CD4-positive, alpha-beta T cell treated with Interleukin-15 for 4 hours (primary cell): ENCODE results near the gene H1-8.

Source experiments
- DNase-seq: peaks from one replicate; pipeline ENCODE4 v3.0.0-alpha.2; 2020; ENCODE audit warnings: low spot score

Gene H1-8

DNA sequence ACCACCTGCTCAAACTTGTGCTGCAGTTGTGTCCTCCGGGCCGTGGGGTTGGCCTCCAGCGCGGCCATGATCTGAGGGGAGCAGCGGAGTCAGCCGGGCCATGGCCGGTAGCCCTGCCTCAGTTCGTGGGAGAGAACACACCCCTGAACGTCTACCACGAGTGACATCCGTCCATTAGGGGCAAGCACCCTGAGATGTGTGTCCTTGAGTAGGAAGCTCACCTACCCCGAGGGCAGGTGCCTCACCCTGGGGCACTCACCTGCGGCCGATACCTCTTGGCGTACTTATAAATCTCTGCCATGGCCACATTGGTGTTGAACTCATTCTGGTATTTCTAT lies 13.4 kb downstream of the H1-8 start:
- DNase-seq: no peak

DNA sequence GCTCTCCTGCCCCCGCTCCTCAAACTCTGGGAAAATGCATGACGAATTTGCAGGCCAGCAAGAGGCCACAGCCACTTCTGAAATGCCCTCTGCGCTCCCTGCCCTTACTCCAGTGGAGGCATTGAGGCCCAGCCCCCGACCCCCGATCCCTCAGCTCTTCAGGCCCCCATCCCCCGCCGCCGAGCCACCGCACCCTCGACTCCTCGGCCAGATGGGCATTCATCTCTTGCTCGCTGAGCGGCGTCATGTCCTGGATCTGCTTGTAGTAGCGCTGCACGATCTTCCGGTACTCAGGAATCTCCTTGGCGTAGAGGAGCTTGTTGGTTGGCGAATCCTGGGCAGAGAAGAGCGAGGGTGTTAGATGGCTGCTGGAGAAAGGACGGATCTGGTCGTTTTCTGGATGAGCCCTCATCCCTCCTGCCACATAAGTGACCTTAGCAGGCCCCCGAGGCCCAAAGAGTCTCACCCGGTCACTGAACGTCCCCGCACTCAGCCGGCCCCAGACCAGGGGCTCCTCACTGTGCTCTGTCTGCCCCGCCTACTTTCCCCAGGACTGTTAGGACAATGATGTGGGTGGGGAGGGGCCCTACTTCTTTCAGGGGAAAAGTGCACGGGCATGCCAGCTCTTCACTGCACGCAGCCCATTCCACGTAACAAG lies 14.0 kb downstream of the H1-8 start:
- DNase-seq: no peak

DNA sequence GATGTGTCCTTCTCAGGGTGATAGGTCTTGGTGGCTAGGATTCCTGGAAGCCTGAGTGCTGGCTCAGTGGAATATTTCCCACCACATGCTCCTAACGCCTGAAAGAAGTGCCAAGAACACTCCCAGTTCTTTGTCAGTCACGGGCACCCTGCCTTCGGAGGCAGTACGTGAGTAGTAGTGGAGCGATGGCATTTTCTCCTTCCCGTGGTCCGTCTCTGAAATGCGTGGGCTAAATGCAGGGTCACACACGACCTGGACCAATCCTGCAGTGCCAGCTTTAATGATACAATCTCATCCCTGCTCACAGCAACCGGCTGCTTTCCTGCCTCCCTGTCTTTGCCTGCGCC lies 14.5 kb downstream of the H1-8 start:
- no peak for DNase-seq

DNA sequence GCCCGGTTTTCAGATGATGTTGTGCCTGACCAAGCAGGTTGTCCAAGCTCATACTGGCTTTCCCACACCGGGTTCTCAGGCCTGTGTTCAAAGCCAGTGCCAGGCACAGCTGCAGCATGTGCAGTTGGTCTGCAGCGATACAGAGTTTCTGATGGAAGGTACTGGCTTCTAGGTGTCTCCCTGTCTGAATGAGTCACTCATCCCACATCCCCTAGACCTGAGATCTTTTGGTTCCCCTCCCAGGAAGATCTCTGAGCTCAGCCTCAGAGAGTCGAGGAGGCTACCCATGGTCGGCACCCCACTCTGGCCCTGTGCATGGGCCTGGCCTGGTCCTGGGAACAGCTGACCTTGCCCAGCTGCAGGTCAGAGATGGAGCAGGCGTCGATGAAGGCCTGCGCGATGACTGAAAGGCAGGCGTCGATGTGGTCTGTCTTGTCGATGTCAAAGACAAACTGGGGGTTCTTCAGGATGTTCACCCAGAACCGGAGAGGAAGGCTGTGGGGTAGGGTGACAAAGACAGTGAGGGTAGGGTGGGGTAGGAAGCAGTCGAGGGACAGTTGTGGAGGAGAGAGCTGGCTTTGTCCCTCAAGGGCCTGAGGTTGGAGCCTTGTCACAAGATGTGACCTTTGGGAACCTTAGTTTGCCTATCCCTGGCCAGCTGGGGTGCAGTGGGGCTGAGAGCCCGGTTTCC lies 15.3 kb downstream of the H1-8 start:
- no peak for DNase-seq

DNA sequence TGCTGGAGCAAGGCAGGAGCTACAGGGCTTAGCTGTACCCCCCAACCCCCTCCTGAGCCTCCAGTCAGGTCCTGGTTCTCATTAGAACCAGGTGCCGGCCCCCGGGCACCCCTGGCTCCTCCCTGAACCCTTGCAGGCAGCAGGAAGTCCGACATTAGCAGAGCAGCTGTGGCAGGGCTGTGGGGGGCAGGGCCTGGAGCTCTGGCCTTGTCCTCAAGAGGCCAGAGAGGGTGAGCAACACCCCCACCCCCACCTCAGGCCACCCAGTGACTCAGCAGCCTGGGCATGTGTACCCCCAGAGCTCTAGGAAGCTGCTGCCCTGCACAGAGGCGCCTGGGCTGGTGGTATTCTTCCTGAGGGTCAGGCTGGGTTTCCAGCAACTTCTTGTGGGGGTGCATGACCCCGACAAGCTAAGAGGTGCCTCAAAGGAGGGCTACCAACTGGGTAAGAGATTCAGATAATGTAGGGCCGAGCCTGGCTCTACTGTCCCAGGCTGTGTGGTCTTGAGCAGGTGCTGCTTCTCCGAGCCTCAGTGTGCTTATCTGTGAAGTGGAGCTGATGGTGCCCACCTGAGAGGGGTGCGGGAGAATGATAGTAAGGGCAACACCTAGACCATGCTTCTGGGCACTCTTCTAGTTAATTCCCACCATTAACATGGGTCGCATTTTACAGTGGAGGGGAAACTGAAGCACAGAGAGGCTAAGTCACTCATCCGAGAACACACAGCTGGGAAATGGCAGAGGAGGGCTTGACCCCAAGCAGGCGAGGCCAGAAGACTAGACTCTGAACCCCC lies 16.0 kb downstream of the H1-8 start:
- DNase-seq: no peak

DNA sequence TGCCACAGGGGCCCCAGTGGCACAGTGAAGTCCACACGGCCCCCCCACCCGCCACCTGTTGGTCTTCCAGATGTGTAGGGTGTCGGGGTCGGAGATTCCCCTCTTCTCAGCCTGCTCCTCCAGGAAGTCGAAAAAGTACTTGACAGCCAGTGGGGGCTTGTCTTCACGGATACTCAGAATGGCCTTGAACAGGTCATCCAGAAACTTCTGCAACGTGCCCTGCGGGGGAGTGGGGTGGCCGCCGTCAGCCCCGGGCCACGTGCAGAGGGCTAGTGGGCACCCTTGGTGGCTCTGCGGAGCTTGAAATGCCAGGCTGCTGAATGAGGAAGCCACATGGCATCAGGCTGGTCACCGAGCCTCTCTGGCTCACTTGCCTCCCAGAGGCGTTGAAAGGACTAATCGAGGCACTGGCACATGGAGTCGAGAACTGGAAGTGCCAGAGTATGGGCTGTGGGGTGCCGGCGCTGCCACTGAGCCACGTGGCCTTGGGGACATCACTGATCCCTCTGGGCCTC lies 16.6 kb downstream of the H1-8 start:
- DNase-seq: no peak

DNA sequence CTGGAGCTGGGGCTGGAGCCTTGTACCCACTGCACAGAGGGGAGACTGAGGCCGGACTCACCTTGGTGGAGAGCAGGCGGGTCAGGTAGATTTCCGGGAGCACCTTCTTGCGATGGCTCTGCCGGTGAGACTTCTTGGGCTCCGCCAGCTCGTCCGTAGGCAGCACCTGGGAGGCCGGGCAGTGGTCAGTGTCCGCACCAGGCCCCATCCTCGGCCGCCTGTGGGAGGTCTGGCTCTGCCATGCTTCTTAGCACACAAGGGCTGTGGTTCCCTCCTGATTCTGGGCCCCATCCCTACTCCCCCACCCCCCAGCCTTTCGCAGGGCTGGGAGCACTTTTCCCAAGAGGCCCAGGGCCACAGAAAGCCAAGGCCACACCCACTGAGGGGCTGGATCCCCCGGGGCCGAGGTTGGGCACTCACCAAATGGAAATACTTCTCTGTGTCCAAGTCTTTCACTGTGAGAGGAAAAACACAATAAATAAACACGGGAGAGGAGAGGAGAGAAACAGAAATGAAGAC lies 17.4 kb downstream of the H1-8 start:
- DNase-seq: no peak

DNA sequence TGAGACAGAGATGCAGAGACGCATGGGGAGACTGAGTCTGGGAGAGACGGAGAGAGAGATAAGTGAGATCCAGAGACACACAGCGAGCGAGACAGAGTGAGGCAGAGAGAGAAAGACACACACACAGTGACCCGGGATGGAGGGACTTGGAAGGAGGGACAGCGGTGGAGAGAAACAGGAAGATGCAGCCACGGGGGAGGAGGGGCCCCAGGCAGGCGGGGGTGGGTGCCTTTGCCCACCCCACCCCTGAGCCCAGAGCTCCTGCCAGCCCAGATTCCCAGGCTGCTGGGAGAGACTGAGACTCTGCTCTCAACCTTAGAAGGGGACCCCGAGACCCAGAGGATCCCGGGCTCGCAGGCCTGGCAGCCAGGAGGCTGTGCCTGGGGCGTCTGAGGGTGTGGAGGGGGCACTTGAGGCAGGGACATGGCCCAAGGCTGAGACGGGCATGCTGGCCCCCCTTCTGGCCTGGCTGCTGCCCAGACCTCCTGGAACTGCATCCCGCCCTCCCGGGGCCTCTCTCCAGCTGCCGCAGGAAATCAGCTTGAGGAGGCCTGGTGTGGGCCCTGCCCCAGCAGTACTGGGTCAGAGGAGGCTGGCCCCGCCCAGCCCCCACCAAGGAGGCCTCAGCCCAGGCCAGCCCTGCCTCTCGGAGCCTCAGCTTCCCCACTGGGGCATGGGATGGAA lies 18.1 kb downstream of the H1-8 start:
- DNase-seq: no peak

DNA sequence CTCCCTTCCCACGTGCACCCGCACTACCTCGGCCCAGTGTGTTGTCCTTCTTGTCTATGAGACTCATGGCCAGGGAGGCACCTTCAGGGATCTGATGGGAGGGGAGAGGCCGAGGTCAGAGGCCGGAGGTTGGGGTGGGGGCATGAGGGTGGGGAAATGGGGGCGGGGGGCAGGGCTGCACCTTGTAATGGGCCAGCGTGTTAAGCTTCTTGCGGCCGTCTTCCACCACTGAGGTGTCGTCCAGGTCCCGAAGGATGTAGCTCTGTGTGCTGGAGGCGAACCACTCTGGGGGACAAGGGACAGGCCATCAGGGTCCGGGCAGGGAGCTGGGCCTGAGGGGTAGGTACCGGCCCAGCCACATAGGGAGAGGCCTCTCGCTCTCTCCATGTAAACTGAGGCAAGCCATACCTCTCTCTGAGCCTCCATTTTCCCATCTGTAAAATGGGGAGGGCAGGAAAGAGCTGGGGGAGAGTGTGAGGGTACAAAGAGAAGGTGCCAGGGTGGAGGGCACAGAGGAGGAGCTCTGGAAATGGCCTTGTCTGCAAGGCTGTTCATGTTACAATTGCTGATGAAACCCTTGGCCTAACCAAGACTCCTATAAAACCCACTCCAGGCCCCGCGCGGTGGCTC lies 18.8 kb downstream of the H1-8 start:
- DNase-seq: no peak

DNA sequence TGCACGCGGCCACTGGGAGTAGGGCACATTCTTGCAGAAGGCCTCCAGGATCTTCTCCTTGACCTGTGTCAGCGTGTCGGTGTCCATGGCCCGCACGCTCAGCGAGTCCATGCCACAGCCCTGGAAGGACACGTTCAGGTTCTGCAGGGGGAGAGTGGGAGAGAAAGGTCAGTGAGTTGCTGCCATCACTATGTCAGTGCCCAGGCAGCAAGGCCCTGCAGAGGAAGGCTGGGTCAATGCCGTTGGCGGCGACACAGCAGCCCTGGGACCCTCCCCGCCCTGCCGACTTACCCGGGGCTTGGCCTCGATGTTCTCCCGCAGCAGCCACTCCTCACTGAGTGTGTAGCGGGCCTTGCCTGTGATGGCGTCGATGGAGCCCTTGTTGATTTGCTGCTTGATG lies 19.8 kb downstream of the H1-8 start:
- no peak for DNase-seq

DNA sequence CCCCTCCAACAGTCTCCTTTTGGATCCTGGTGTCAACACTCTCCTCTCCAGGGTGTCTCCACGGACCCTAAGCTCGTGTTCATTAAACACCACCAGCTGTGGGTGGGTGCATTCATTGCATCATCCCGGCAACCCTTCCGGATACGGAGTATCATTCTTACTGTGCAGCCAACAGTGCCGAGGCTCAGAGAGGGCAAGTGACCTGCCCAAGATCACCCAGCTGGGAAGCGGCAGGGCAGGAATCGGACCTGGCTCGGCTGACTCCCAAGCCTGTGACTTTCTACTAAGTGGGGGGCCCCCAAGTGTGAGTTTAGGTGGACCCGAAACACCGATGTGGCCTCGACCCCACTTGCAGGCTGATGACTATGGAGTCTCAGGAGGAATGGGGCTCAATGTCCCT lies 20.4 kb downstream of the H1-8 start:
- no peak for DNase-seq

DNA sequence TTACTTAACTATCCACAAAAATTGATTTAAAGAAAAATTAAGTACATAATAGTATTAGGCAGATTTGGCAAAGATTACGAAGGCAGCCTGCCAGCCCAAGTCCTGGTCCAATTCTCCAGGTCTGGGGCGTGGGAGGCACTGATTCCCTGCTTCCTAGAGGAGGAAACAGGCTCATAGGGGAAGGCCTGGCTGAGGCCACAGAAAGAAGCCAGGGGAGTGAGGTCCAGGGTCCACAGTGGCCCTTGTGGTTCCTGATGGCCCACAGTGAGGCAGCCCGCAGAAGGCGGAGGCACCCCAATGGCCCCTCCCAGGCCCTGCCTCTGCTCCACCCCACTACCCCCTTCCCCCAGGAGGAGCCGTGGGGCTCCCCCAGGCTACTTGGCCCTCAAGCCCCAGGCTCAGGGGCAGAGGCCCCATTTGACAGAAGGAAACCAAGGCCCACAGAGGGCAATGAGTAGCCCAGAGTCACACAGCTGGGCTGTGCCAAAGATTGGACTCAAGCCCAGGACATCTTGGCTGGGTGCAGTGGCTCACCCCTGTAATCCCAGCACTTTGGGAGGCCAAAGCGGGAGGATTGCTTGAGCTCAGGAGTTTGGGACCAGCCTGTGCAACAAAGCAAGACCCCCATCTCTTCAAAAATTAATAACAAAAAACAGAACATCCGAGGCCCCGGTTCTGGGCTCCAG lies 21.0 kb downstream of the H1-8 start:
- DNase-seq: no peak

DNA sequence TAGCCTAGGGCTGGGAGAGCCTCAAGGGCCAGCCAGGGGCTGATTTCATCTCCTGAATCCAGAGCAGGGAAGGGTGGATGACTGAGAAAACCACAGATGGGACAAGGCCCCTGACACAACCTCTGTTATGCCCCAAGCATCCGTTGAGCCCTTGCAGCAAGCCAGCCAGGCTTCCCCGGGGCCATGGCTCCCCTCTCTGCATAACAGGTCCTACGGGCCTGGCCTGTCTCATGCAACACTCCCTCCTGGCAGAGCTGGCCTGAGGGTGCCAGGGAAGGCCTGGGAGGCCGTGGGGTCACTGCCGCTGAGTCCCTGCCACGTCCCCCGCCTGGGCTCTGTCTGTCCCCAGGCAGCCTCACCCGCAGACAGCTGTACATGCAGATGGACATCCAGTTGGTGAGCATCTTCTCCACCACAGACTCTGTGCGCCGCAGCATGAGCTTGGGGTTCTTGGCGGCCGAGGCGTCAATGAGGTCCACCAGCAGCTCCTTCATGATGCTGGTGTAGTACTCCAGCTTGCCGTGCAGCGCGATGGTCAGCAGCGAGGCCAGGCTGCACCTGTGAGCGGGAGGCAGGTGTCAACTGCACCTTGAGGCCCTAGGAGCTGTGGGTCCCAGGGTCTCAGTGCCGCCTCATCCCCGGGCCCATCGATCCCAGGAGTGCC lies 22.1 kb downstream of the H1-8 start:
- DNase-seq: no peak

DNA sequence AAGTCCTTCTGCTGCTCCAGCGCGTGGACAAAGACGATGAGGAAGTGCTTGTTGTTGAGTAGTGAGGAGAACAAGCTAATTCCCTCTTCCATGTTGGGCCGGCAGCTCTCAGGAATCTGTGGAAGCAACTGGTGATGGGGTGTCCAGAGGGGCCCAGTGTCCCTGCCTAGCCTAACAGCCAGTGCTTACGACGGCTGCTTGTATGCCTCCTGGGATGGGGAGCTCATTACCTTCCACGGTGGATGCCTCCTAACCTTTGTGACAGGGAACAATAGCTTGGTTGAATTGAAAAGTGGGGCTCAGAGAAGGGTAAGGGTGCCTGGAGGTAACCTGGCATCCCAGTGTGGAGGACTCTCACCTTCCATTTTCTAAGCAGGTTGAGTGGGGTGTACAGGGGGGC lies 22.9 kb downstream of the H1-8 start:
- DNase-seq: no peak

DNA sequence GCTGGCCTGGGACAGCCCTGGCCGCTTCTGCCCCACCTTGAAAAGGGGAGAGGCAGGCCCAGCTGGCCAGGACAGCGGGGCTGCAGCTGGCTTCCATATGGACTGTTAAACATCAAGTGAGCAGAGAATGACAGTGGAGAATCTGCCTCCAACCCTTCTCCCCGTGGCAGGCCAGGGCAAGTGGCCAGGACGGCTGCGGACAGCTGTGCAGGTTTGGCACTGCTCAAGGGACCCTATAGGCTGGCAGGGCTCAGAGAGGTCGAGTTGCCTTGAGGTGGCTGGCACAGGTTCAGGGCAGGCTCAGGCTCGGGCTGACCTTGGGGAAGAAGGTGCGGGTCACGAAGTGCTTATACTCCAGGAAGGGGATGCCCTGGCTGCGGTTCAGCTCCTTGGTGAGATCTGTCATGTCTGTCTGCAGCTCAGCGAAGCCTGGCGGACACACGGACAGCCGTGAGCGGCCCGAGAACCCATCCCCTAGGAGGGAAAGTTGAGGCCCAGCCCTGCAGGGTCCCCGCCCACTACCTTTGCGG lies 24.3 kb downstream of the H1-8 start:
- no peak for DNase-seq

DNA sequence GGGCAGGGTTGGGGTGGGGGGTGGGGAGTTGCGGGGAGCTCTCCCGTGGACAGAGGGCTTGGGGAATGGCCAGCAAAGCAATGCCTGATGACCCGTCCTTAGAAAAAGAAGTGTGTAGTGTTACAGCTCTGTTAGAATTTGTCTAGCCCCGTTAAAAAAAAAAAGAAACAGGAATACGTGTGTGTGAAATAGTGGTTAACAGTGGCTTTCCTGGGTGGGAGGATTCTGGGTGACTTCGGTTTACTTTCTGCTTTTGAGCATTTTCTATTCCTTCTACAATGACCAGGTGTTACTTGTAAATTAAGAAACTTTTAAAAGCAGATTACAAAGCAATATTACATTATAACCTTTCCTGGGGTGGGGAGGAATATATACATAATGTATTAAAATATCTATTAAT lies 25.0 kb downstream of the H1-8 start:
- DNase-seq: no peak

DNA sequence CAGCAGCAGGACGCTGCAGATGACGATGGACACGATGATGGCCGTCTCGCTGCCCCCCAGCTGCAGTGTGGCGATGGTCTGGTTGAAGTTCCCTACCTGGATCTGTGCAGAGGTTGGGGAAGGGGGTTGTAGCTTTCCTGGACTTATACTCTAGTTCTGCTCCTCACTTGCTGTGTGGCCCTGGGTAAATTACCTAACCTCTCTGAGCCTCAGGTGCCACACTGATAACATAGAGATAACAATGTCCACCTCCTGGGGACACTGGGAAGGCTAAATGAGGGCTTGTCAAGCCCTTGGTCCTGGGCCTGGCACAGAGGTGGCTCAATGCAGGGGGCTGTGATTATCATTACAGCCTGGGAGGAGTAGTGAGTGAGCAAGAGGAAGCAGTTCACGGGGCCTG lies 26.9 kb downstream of the H1-8 start:
- DNase-seq: no peak

DNA sequence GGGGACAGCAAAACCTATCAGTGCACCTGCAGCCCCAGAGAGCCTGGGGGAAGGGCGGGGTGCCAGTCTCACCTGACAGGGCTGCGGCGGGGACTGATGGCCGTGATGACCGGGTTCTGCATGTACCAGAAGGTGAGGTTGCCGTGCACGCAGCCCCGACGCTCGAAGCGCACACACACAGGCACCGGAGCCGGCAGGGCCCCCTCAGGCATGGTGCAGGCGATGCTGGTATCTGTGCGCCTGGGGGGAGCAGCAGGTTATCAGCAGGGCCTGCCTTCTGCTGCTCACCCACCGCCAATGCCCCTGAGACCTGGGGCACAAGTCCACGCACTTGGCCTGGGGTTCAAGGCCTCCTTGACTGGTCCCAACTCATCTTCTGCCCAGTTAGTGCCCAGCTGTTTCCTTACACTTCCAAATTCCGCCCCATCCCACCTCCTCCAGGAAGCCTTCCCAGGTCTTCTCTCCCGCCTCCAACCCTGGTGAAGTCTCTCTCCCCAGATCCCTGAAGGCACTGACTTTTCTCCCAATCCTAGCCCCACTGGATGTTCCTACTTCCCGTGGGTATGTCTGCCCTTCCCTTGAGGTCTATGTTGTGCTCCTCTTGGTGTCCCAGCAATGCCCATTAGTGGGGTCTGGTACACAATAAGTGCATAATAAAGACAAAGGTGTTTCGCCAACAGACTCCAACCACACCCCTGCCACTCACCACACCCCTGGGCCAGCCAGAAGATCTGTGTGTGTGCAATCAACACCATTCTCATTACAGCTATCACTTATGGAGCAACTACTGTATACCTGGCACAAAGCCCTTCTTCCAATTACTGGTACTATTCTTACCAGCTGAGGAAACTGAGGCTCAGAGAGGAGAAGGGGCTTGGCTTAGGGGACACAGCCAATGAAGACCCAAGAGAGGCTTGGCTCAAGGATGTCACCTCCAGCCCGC lies 28.9 kb downstream of the H1-8 start:
- no peak for DNase-seq

DNA sequence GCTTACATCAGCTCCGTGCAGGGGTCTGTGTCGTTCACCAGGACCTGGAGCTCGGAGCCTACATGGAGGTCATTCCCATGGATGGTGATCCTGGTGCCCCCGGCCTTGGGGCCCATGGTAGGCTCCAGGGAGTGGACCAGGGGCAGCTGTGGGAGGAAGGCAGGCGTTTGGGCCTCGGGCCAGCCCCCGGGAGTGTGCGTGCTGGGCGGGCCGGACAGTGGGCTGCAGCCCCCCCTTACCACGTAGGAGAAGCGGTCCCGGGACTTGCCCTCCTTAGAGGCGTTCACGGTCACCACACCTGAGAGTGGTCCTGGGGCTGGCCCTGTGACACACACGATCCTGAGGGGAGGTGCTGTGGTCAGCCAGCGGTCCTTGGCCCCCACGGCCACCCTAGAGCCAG lies 29.6 kb downstream of the H1-8 start:
- DNase-seq: no peak

DNA sequence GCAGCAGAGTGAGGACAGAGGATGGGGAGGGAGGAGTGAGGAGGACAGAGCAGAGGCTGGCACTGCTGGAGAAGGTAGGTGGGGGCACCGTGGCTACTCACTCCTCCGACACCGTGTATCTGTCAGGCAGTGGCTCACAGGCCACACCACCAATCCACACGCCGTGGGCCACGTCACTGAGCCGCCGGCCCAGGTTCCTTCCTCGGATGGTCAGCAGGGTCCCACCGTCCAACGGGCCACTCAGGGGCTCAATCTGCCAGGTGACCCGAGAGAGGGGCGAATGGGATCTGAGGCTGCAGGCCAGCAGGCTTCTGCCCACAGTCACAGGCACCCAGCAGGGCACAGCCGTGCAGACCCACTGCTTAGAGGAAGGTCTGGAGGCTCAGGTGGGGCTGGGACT lies 30.5 kb downstream of the H1-8 start:
- DNase-seq: no peak
